ENCODE measurements around the gene ATOSA.

DNA sequence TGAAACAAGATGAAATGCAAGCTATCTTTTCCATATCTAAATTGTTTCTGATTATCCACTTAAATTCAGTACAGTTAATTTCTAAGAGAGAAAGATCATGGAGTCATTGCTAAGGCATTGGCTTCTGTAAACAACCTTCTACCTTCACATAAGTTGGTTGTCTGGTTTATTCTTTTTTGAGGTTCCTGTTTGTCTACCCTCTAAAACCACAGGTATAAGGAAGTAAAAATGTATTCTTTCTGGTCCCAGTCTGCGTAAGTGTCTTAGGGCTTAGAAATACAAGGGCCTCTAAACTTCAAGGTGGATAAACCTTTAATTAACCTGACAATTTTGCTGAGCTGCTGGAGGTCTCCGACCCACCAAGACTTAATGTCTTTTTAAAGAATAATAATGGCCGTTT lies 3.6 kb upstream of the ATOSA start:
- TF ChIP-seq, protein P1, sequence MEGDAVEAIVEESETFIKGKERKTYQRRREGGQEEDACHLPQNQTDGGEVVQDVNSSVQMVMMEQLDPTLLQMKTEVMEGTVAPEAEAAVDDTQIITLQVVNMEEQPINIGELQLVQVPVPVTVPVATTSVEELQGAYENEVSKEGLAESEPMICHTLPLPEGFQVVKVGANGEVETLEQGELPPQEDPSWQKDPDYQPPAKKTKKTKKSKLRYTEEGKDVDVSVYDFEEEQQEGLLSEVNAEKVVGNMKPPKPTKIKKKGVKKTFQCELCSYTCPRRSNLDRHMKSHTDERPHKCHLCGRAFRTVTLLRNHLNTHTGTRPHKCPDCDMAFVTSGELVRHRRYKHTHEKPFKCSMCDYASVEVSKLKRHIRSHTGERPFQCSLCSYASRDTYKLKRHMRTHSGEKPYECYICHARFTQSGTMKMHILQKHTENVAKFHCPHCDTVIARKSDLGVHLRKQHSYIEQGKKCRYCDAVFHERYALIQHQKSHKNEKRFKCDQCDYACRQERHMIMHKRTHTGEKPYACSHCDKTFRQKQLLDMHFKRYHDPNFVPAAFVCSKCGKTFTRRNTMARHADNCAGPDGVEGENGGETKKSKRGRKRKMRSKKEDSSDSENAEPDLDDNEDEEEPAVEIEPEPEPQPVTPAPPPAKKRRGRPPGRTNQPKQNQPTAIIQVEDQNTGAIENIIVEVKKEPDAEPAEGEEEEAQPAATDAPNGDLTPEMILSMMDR (IDR thresholded peaks at IDR 0.05), result no peak
- TF ChIP-seq POLR2A (IDR thresholded peaks at IDR 0.05), result no peak
